Measurements from ENCODE around the gene TENM4.
"Not testable (repeated sequence)": the region's sequence is repeated elsewhere in the genome, so short reads cannot be mapped to it uniquely, and the experiment has no call there.

TENM4 gene

GRCh38 chr11:78832226-78832947 is 608.4 kb downstream of the TENM4 start:
- no peak for DNase-seq

- no peak for DNase-seq
Measured at GRCh38 chr11:78831571-78831970, 609.3 kb downstream of the TENM4 start.

GRCh38 chr11:78830277-78830819 is 610.5 kb downstream of the TENM4 start:
- no peak for DNase-seq

GRCh38 chr11:78829146-78829545 is 611.7 kb downstream of the TENM4 start:
- no peak for DNase-seq

- DNase-seq, result no peak
Measured at GRCh38 chr11:78828676-78829075, 612.2 kb downstream of the TENM4 start.

- not testable (repeated sequence) for DNase-seq
Measured at GRCh38 chr11:78827291-78827690, 613.5 kb downstream of the TENM4 start.

GRCh38 chr11:78825591-78826020 is 615.2 kb downstream of the TENM4 start:
- no peak for DNase-seq

GRCh38 chr11:78823588-78823987 is 617.2 kb downstream of the TENM4 start:
- DNase-seq, result no peak

GRCh38 chr11:78822931-78823423 is 617.9 kb downstream of the TENM4 start:
- no peak for DNase-seq

- DNase-seq, result no peak
Measured at GRCh38 chr11:78821371-78822306, 619.2 kb downstream of the TENM4 start.

- no peak for DNase-seq
Measured at GRCh38 chr11:78820741-78821140, 620.1 kb downstream of the TENM4 start.

GRCh38 chr11:78818201-78818600 is 622.6 kb downstream of the TENM4 start:
- no peak for DNase-seq

GRCh38 chr11:78815831-78816230 is 625.0 kb downstream of the TENM4 start:
- no peak for DNase-seq

- no peak for DNase-seq
Measured at GRCh38 chr11:78812513-78813293, 628.1 kb downstream of the TENM4 start.

- DNase-seq, result no peak
Measured at GRCh38 chr11:78810559-78811009, 630.2 kb downstream of the TENM4 start.

- DNase-seq, result peak; percentile 72
Measured at GRCh38 chr11:78809931-78810541, 630.8 kb downstream of the TENM4 start.

- DNase-seq, result no peak
Measured at GRCh38 chr11:78808923-78809322, 631.9 kb downstream of the TENM4 start.

- DNase-seq, result no peak
Measured at GRCh38 chr11:78807351-78807750, 633.5 kb downstream of the TENM4 start.

GRCh38 chr11:78806214-78807004 is 634.4 kb downstream of the TENM4 start:
- DNase-seq, result no peak

GRCh38 chr11:78804991-78805390 is 635.8 kb downstream of the TENM4 start:
- DNase-seq, result no peak

- no peak for DNase-seq
Measured at GRCh38 chr11:78803995-78804394, 636.8 kb downstream of the TENM4 start.
